GM13977 (cell line): ENCODE data around the gene CARMIL1.
A peak's percentile ranks its signal among the peaks of the same experiment; 100 is the strongest.

Source experiments
- DNase-seq: peaks from one replicate; pipeline ENCODE4 v3.0.0; 2012; ENCODE audit warnings: low spot score
- in situ Hi-C: fragments of 300-500 bp; cut with MboI; formaldehyde crosslinking; loops from one replicate; pipeline ENCODE4 v1.12.0; 2022; ENCODE audit warnings: low sequenced_read_pairs, low pct_unique_long_range_greater_than_20kb, mixed read lengths, inconsistent platforms; ENCODE audit not compliant: unreplicated experiment
- TF ChIP-seq, protein P1 (sequence below): IDR thresholded peaks from 2 replicates; pipeline ENCODE4 v1.5.1; 2012; ENCODE audit warnings: mild to moderate bottlenecking, control low read depth; ENCODE audit not compliant: insufficient read depth; ENCODE audit errors: extremely low read depth, missing control alignments

The CARMIL1 gene

DNA sequence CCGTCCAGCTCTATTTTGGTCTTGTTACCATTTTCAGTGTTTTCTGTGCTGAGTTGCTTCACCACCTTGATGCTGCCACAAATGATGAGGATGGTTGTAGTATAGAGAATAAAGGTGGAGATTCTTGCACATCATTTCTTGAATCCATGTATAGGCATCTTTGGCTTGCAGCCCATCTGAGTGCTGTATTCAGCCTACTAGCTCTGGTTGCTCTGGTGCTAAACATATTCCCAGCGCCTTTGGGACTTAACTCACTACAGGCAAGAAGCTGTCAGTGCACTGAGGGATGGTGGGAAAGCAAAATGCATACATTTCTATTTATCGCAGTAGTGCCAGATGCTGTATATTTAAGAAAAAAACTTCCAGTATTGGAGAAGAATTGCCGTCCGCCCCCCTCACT lies 86.0 kb downstream of the CARMIL1 start:
- TF ChIP-seq, protein P1, sequence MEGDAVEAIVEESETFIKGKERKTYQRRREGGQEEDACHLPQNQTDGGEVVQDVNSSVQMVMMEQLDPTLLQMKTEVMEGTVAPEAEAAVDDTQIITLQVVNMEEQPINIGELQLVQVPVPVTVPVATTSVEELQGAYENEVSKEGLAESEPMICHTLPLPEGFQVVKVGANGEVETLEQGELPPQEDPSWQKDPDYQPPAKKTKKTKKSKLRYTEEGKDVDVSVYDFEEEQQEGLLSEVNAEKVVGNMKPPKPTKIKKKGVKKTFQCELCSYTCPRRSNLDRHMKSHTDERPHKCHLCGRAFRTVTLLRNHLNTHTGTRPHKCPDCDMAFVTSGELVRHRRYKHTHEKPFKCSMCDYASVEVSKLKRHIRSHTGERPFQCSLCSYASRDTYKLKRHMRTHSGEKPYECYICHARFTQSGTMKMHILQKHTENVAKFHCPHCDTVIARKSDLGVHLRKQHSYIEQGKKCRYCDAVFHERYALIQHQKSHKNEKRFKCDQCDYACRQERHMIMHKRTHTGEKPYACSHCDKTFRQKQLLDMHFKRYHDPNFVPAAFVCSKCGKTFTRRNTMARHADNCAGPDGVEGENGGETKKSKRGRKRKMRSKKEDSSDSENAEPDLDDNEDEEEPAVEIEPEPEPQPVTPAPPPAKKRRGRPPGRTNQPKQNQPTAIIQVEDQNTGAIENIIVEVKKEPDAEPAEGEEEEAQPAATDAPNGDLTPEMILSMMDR = no peak
- no peak for DNase-seq
- in situ Hi-C loops = no loop called here

DNA sequence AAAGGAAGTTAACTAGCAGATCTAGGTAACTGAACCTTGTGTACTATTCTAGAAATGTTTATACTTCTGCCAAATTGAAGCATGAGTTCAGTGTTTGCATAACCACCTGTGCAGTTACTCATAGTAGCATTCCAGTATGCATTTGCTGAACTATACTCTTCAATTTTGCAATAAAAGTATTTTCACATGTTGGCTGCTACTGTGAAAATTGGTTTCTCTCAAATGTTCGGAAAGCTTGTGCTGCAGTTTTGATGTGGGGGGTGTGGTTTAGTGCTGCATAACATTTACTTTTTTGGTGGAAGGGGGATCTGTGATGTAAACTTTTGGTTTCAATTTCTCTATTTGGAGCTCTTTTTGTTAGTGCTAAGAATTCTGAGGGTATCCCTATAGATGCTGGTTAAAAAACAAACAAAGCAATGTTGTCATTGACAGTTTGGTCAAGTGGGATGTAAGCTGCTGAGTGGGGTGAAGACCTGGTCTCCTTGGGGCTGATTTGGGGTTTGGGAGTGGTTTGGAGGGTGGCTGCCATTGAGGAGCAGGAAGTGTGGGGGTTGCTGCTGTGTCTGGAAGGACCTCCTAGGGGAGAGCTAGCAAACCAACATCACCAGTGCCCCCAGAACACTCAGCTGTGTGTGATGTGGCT lies 87.8 kb downstream of the CARMIL1 start:
- in situ Hi-C loops = no loop called here
- DNase-seq = peak; percentile 30
- TF ChIP-seq, protein P1 = no peak

DNA sequence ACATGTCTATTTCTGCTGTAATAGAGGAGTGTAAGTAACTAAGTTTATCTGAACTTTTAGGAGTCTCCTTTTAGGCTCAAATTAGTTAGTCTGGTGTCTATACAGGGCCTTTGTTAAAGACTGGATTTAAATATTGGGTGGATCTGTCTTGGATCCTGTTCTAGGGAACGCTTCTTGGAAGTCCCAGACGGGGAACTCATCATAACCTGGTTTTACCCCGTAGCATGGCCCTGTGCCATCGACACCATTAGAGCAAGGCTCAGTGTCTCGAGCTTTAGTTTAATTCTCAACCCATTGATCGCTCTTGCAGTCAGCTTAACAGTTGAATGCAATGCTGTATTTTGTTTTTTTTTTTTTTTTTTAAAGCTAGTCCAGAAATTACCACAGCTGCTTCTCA lies 89.9 kb downstream of the CARMIL1 start:
- TF ChIP-seq, protein P1 = no peak
- DNase-seq = no peak
- in situ Hi-C loops = no loop called here

DNA sequence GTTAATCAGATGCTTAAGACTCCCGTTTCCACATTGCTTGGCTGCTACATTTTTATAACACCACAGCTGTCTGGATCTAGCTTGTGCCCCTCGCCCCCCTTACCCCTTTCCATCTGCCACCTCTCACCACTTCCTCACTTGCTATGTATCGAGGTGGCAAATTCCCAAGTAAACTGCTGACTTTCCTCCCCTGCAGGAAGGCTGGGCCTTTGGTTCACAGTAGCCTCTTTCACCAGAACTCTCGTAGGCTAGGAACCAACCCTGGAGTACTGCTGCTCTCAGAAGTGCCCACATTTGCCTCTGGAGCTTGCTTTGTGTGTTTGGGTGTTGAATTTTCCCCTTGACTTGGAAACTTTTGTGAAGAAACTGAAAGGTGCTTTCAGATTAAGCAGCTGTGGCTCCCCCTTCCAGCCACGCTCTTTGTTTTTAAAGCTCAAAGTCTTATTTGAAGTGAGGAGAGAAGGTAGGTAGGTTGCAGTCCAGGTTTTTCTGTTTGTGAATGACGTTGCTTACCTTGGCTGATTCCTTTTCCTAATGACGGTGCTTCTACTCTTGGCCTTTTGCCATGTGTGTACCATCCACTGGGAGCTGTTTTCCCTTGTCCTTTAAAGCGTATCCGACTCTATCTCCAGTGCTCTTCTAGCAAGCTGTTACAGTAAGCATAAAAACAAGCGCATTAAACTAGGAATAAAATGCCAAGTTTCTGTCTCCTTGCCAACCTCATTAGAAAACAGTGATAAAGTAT lies 90.4 kb downstream of the CARMIL1 start:
- no peak for DNase-seq
- TF ChIP-seq, protein P1 = no peak
- in situ Hi-C loops = no loop called here

DNA sequence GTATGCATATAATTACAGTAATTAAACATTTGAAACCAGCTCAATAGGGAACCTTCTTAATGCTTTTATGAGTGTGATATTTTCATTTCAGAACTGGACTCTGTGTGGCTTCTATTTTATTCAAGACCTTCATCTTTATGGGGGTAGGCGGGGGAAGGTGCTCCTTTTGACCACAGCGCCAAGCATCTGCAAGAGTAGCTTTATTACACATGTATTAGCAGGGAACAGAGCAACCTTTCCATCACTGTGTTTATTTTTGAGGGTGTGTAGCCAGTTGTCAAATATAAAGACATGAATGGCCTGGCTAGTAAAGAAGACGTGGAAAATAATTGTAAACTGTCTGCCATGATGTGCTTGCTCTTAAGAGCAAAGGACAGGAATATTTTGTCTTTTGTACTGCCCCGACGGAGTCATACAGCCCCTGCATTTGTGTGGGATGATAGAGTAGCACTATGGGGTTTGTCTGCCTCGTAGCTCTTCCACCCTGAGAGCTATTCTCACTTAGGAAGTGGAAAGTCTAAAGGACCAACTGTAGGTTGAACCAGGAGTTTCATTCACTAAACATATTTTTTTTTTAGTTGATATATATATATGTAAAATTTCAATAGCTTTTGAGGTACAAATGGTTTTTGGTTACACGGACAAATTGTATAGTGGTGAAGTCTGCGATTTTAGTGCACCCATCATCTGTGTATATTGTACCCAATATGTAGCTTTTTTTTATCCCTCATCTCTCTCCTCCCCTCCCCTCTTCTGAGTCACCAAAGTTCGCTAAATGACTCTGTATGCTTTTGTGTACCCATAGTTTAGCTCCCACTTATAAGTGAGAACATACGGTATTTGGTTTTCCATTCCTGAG lies 91.2 kb downstream of the CARMIL1 start:
- TF ChIP-seq, protein P1 = no peak
- no peak for DNase-seq
- in situ Hi-C loops = no loop called here

DNA sequence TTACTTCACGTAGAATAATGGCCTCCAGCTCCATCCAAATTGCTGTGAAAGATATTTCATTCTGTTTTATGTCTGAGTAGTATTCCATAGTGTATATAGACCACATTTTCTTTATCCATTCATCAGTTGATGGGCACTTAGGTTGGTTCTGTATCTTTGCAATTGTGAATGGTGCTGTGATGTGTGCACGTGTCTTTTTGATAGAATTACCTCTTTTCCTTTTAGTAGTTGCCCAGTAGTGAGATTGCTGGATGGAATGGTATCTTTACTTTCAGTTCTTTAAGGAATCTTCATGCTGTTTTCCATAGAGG lies 91.8 kb downstream of the CARMIL1 start:
- in situ Hi-C loops = no loop called here
- no peak for DNase-seq
- TF ChIP-seq, protein P1 = no peak
